GM19351 (cell line): Measurements from ENCODE around the gene VPS26C.
"Not testable (repeated sequence)": the region's sequence is repeated elsewhere in the genome, so short reads cannot be mapped to it uniquely, and the experiment has no call there.

Source experiments
- ATAC-seq: cut with Tn5 transposase; IDR thresholded peaks from one replicate; pipeline ENCODE4 v1.9.1; 2021; ENCODE audit warnings: mild to moderate bottlenecking, moderate library complexity; ENCODE audit not compliant: unreplicated experiment

VPS26C gene

GRCh38 chr21:37267269-37268185 lies at the start of gene VPS26C:
Gene VPS26C, minus strand, starts transcription at chr21:37267334. Its CDS starts 40 bp downstream, at chr21:37267294.
- peak; percentile 85 for ATAC-seq

- not testable (repeated sequence) for ATAC-seq
These were observed 48.9 kb upstream of the VPS26C start for GRCh38 chr21:37316072-37316471.

DNA sequence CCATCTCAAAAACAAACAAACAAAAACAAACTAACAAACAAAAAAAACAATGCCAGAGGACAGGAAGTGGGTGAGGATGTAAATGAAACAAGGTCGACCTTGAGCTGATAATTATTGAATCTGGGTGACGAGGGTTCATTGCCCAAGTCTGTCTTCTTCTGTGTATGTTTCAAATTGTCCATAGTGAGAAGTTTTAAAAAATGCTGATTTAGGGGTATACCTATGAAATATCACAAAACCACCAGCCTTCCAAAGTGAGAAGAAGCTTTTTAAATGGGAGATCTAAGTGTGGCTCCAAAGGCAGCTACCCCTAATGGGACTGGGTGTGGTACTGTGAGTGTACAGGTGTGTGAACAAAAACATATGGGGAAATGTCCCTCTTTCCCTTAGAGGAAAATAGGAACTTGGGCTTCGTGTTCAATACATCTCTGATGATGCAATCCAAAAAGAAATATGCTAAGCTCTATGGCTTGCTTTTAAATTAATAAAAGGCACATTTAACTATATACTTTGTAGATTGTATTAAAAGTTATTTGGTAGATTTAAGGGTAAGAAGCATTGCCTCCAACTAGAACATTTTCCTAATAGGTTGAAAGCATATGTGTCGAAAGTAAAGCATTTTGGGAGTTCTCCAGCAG lies 33.1 kb upstream of the VPS26C start:
- no peak for ATAC-seq

GRCh38 chr21:37297364-37297763 lies 30.2 kb upstream of the VPS26C start:
- ATAC-seq: no peak

GRCh38 chr21:37294679-37295078 lies 27.5 kb upstream of the VPS26C start:
- no peak for ATAC-seq

GRCh38 chr21:37292941-37293340 lies 25.8 kb upstream of the VPS26C start:
- no peak for ATAC-seq

DNA sequence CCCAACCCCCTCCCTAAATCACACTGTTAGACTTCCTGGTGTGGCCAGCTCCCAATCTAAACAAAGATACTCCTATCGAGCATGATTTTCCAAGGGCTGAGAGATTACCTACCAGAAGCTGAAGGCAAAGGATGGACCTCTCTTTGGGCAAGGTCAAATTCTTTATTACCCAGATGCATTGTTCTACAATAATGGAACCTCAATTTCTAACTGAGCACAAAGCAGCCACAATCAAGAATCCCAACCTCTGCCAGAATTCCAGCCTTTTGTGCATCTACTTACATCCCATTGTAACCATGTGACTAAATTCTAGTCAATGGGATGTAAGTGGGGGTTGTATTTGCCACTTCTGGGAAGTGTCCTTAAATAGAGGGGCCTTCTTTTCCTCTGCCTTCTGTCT lies 24.9 kb upstream of the VPS26C start:
- no peak for ATAC-seq

- not testable (repeated sequence) for ATAC-seq
These were observed 16.1 kb upstream of the VPS26C start for GRCh38 chr21:37283191-37283710.

DNA sequence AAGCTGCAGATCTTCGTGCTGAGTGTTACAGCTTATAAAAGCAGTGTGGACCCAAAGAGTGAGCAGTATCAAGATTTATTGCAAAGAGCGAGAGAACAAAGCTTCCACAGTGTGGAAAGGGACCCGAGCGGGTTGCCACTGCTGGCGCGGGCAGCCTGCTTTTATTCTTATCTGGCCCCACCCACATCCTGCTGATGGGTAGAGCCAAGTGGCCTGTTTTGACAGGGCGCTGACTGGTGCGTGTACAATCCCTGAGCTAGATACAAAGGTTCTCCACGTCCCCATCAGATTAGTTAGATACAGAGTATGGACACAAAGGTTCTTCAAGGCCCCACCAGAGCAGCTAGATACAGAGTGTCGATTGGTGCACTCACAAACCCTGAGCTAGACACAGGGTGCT lies 15.5 kb upstream of the VPS26C start:
- ATAC-seq: not testable (repeated sequence)

DNA sequence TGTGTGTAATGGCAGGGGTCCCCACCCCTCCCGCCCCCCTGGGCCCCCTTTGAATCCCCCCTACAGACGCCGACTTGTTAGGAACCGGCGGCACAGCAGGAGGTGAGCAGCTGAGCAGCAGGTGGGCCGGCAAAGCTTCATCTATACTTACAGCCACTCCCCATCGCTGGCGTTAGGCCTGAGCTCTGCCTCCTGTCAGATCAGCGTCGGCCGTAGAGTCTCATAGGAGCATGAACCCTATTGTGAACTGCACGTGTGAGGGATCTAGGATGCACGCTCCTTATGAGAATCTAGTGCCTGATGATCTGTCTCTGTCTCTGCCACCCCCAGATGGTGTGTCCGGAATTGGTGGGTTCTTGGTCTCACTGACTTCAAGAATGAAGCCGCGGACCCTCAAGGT lies 14.9 kb upstream of the VPS26C start:
- no peak for ATAC-seq

DNA sequence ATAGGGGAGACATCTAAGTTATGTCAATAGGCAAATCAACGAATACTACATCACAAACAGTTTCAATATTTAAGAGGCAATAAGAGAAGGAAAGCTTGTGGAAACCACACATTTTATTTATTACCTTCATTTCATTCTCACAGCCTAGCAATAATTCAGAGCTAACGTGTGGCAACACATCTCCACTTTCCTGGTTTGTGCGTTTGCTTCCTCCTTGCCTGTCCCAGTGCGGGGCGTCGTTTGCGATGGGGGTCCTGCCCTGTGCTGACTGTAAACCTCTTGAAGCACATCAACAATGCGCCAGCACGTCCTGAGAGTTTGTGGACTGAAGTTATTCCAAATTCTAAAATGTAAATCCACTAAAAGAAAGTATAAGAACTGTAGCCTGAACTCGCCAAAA lies 14.4 kb upstream of the VPS26C start:
- ATAC-seq: no peak

GRCh38 chr21:37279271-37279670 lies 12.1 kb upstream of the VPS26C start:
- ATAC-seq: not testable (repeated sequence)

GRCh38 chr21:37278199-37278598 lies 11.1 kb upstream of the VPS26C start:
- ATAC-seq: no peak

- ATAC-seq: no peak
These were observed 9.2 kb upstream of the VPS26C start for GRCh38 chr21:37276377-37276776.

GRCh38 chr21:37273911-37274690 lies 7.0 kb upstream of the VPS26C start:
- ATAC-seq: peak; percentile 85

DNA sequence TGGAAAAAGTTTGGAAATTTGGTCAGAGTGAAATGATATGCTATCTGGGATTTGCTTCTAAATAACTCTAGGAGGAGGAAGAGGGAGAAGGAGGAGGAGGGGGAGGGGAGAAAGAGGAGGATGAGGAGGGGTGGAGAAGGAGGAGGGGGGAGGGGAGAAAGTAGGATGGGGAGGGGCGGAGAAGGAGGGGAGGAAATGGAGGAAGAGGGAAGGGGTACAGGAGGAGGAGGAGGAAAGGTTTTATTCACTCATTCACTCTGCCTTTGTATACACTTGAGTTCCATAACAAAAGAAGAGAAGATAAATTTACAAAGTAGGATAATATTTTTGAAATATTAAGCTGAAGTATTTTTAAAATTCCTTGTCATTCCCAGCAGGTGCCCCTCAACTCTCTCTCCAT lies 6.3 kb upstream of the VPS26C start:
- ATAC-seq: no peak

DNA sequence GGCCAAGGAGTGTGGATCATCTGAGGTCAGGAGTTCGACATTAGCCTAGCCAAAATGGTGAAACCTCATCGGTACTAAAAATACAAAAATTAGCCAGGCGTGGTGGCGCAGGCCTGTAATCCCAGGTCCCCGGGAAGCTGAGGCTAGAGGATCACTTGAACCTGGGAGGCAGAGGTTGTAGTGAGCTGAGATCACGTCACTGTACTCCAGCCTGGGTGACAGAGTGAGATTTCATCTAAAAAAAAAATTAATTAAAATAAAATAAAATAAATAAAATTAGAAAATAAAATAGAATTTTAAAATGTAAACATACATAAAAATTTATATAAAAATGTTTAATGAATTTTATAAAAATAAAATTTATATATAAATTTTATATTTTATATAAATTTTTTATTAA lies 5.8 kb upstream of the VPS26C start:
- no peak for ATAC-seq

GRCh38 chr21:37270576-37271365 lies 3.6 kb upstream of the VPS26C start:
- no peak for ATAC-seq

DNA sequence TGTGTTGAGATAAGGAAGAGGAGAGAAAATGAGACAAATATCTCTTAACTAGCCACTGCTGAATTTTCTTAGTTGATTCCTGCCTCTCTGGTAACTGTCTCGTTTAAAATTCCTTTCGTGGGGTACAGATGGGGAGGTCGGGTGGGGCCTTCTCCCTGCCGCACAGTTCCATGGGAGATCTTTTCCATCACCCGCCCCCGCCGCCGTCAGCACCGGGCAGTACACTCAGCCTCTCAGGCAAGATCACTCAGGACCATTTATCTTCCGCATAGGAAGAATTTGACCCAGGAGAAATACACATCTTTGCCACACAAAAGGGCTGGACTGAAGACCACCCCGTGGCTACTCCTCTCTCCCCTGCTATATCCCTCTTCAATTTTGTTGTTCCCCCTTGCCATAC lies 2.3 kb upstream of the VPS26C start:
- ATAC-seq: no peak

GRCh38 chr21:37268186-37268503 lies 1.0 kb upstream of the VPS26C start:
- ATAC-seq: no peak
